Upper lobe of left lung (tissue), 4 donors: ENCODE measurements around the gene KLF2.

Experiments used
- CTCF ChIP-seq, 6 experiments: fragments of 450-650 bp in 4 of 6; fragments of 200-600 bp in 2 of 6; sonication (generic) in 2 of 6; IDR thresholded peaks; one replicate each; pipeline ENCODE4 v1.5.1; 2016 to 2019; ENCODE audit warnings: antibody characterized with exemption in 6 of 6
- EP300 ChIP-seq, 4 donors: sonication (generic); formaldehyde crosslinking; IDR thresholded peaks; one replicate each; pipeline ENCODE4 v1.5.1; 2017; ENCODE audit warnings: antibody characterized with exemption in 4 of 4, control low read depth in 2 of 4
- POLR2A ChIP-seq, 4 donors: fragments of 450-650 bp; IDR thresholded peaks; one replicate each; pipeline ENCODE4 v1.5.1; 2016 to 2017; ENCODE audit warnings: antibody characterized with exemption in 4 of 4, mild to moderate bottlenecking in 2 of 4
- POLR2AphosphoS5 ChIP-seq, 2 donors: sonication (generic); formaldehyde crosslinking; IDR thresholded peaks; one replicate each; pipeline ENCODE4 v1.5.1; 2017; ENCODE audit warnings: antibody characterized with exemption in 2 of 2

DNA sequence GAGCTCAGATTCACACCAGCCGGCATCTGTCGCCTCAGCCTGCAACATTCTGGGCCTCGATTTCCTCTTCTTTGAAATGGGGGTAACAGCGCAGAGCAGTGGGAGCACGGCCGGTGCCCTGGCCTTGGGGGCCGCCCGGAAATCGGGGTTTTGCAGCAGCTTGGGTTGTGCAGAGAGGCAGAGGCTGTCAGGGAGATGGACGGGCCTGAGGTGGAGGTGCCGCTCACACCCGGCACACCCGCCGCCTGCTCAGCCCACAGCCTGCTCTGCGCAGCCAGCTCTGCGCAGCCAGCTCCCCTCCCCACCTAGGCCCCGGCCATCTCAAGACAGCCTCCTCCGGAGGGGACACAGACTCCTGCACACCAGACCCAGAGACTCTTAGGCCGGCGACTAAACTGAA, 10.6 kb downstream of the KLF2 start:
- TF ChIP-seq CTCF (IDR thresholded peaks at IDR 0.05) (no peak), POLR2AphosphoS5 (IDR thresholded peaks at IDR 0.05) (no peak), POLR2A (IDR thresholded peaks at IDR 0.05) (no peak), EP300 (IDR thresholded peaks at IDR 0.05) (no peak)
